HCT116 (cell line): ENCODE data around the gene STYK1. TPM values are rescaled to one million over a fixed set of nuclear protein-coding genes. Genes with fewer than 3 reads are reported as not detected.

Experiments
- ATAC-seq: fragments of 200-7000 bp; cut with Tn5 transposase; 2 replicates; pipeline ENCODE4 v1.9.1; 2020; ENCODE audit warnings: mild to moderate bottlenecking, moderate library complexity
- BruUV-seq: library from RNA; stranded (reverse); fragments of 400-500 nt; replicated peaks from 2 replicates; lab custom pipeline; 2021; lab: Mats Ljungman, UMichigan
- CTCF ChIA-PET: fragments of 300-600 bp; sonication (Branson Sonifier 250); formaldehyde crosslinking; loops from one replicate; lab custom pipeline; 2021; ENCODE audit warnings: antibody characterized with exemption; lab: Charles Lee
- POLR2A ChIA-PET: fragments of 300-600, 350-600 bp; sonication (Branson Sonifier 250); formaldehyde crosslinking; loops from one replicate; lab custom pipeline; 2021; ENCODE audit warnings: antibody characterized with exemption; lab: Charles Lee
- RAD21 ChIA-PET, 2 experiments: fragments of 300-600 bp; sonication (Branson Sonifier 250); formaldehyde crosslinking; loops; one replicate each; lab custom pipeline; 2023; ENCODE audit warnings: low total read pairs in 2 of 2; ENCODE audit not compliant: uncharacterized antibody in 2 of 2, unreplicated experiment in 2 of 2, low non-redundant PET in 1 of 2; lab: Charles Lee
- DNase-seq: peaks from one replicate; pipeline ENCODE4 v3.0.0-alpha.2; 2010; ENCODE audit warnings: low read depth, low spot score
- H2AFZ ChIP-seq: fragments of 200-600 bp; shearing (Covaris generic), sonication (generic); 2 replicates; pipeline ENCODE4 v1.6.1; 2017; ENCODE audit warnings: low read depth, mixed run types, mixed read lengths, antibody characterized with exemption, low read length; ENCODE audit not compliant: poor library complexity, severe bottlenecking
- H3K27ac ChIP-seq: 2 replicates; pipeline ENCODE4 v1.5.1; 2012; ENCODE audit warnings: low read depth, low read length
- H3K27me3 ChIP-seq: fragments of 200-600 bp; sonication (generic); 2 replicates; pipeline ENCODE4 v1.6.1; 2016; ENCODE audit warnings: mixed run types, low read length, mixed read lengths; ENCODE audit not compliant: insufficient read depth
- H3K36me3 ChIP-seq, 2 experiments: fragments of 200-500 bp in 1 of 2; fragments of 200-600 bp in 1 of 2; sonication (Bioruptor generic) in 1 of 2; sonication (generic) in 1 of 2; 2 replicates each; pipeline versions ENCODE4 v1.5.1 to v1.6.1; 2014 to 2016; ENCODE audit warnings: low read length in 2 of 2, inconsistent platforms in 1 of 2, mixed read lengths in 1 of 2, mixed run types in 1 of 2; ENCODE audit not compliant: insufficient read depth in 2 of 2, control insufficient read depth in 1 of 2
- H3K4me1 ChIP-seq, 2 experiments: fragments of 200-600 bp in 1 of 2; sonication (generic) in 1 of 2; 2 replicates each; pipeline versions ENCODE4 v1.5.1 to v1.6.1; 2012 to 2017; ENCODE audit warnings: low read length in 2 of 2, inconsistent platforms in 1 of 2, mild to moderate bottlenecking in 1 of 2, mixed read lengths in 1 of 2, mixed run types in 1 of 2, moderate library complexity in 1 of 2; ENCODE audit not compliant: insufficient read depth in 2 of 2, control insufficient read depth in 1 of 2
- H3K4me2 ChIP-seq: fragments of 200-600 bp; sonication (generic); 2 replicates; pipeline ENCODE4 v1.6.1; 2017; ENCODE audit warnings: mixed run types, low read length, mixed read lengths
- H3K4me3 ChIP-seq, 2 experiments: fragments of 200-600 bp in 1 of 2; sonication (generic) in 1 of 2; replicated peaks in 1 of 2; 2 replicates each; pipeline ENCODE4 v1.5.1; 2011 to 2016; ENCODE audit warnings: low read length in 2 of 2, control low read depth in 1 of 2, low read depth in 1 of 2, mild to moderate bottlenecking in 1 of 2, mixed read lengths in 1 of 2, mixed run types in 1 of 2
- H3K79me2 ChIP-seq: fragments of 200-600 bp; sonication (generic); 2 replicates; pipeline ENCODE4 v1.6.1; 2017; ENCODE audit warnings: mild to moderate bottlenecking, mixed run types, low read length, moderate library complexity, mixed read lengths; ENCODE audit not compliant: insufficient read depth
- H3K9ac ChIP-seq: fragments of 200-600 bp; sonication (generic); 2 replicates; pipeline ENCODE4 v1.6.1; 2016; ENCODE audit warnings: low read length, mixed read lengths
- H3K9me2 ChIP-seq: fragments of 200-600 bp; sonication (generic), shearing (Covaris generic); 2 replicates; pipeline ENCODE4 v1.6.1; 2017; ENCODE audit warnings: mixed run types, mild to moderate bottlenecking, moderate library complexity; ENCODE audit not compliant: insufficient read depth
- H3K9me3 ChIP-seq, 2 experiments: fragments of 200-500 bp in 1 of 2; fragments of 200-600 bp in 1 of 2; sonication (Bioruptor generic) in 1 of 2; sonication (generic) in 1 of 2; 2 replicates each; pipeline ENCODE4 v1.6.1; 2014 to 2017; ENCODE audit warnings: low read length in 2 of 2, mixed read lengths in 2 of 2, inconsistent platforms in 1 of 2, low read depth in 1 of 2, mild to moderate bottlenecking in 1 of 2, mixed run types in 1 of 2, moderate library complexity in 1 of 2; ENCODE audit not compliant: control insufficient read depth in 1 of 2, insufficient read depth in 1 of 2
- H4K20me1 ChIP-seq: fragments of 200-600 bp; sonication (generic), shearing (Covaris generic); 2 replicates; pipeline ENCODE4 v1.6.1; 2017; ENCODE audit warnings: mixed run types, mild to moderate bottlenecking, moderate library complexity; ENCODE audit not compliant: insufficient read depth
- ATF3 ChIP-seq: IDR thresholded peaks from 2 replicates; pipeline ENCODE4 v1.6.1; 2012
- CTCF ChIP-seq, 3 experiments: fragments of 200-600 bp in 1 of 3; sonication (generic) in 1 of 3; IDR thresholded peaks in 2 of 3; conservative IDR thresholded peaks in 1 of 3; 2 replicates each; pipeline ENCODE4 v1.5.1; 2012 to 2017; ENCODE audit warnings: low read depth in 2 of 3, low read length in 2 of 3, antibody characterized with exemption in 1 of 3, borderline replicate concordance in 1 of 3, control low read depth in 1 of 3, mild to moderate bottlenecking in 1 of 3, mixed read lengths in 1 of 3, mixed run types in 1 of 3, moderate library complexity in 1 of 3; ENCODE audit not compliant: insufficient read depth in 1 of 3
- ELF1 ChIP-seq: IDR thresholded peaks from 2 replicates; pipeline ENCODE4 v1.6.1; 2012; ENCODE audit warnings: low read depth, borderline replicate concordance
- EZH2 ChIP-seq: fragments of 200-600 bp; sonication (generic); IDR thresholded peaks from 2 replicates; pipeline ENCODE4 v1.6.1; 2017; ENCODE audit warnings: antibody characterized with exemption, mixed run types
- FOSL1 ChIP-seq: IDR thresholded peaks from 2 replicates; pipeline ENCODE4 v1.6.1; 2012; ENCODE audit warnings: low read depth
- POLR2A ChIP-seq: IDR thresholded peaks from 2 replicates; pipeline ENCODE4 v1.7.0; 2011; ENCODE audit warnings: borderline replicate concordance; ENCODE audit not compliant: insufficient read depth, insufficient read length; ENCODE audit errors: extremely low read depth
- POLR2AphosphoS5 ChIP-seq: IDR thresholded peaks from 2 replicates; pipeline ENCODE4 v1.6.1; 2011; ENCODE audit warnings: mild to moderate bottlenecking, low read depth, low read length, moderate library complexity
- REST ChIP-seq: IDR thresholded peaks from 2 replicates; pipeline ENCODE4 v1.6.1; 2012; ENCODE audit warnings: low read depth
- SIN3A ChIP-seq: IDR thresholded peaks from 2 replicates; pipeline ENCODE4 v1.6.1; 2012; ENCODE audit warnings: low read depth
- TCF7L2 ChIP-seq: IDR thresholded peaks from 2 replicates; pipeline ENCODE4 v1.7.0; 2011; ENCODE audit warnings: borderline replicate concordance, inconsistent platforms; ENCODE audit not compliant: insufficient read depth, insufficient read length; ENCODE audit errors: extremely low read depth
- YY1 ChIP-seq: IDR thresholded peaks from 2 replicates; pipeline ENCODE4 v1.6.1; 2011; ENCODE audit warnings: low read length, low read depth, moderate library complexity, mild to moderate bottlenecking; ENCODE audit not compliant: insufficient replicate concordance; ENCODE audit errors: extremely low read depth
- ZFX ChIP-seq: fragments of 450-650 bp; IDR thresholded peaks from 2 replicates; pipeline ENCODE4 v1.6.1; 2017
- ZNF274 ChIP-seq: fragments of 200-500 bp; sonication (Bioruptor generic); IDR thresholded peaks from 2 replicates; pipeline ENCODE4 v1.6.1; 2014; ENCODE audit warnings: mild to moderate bottlenecking, low read depth, low read length, inconsistent platforms
- intact Hi-C: fragments of 100-400 bp; cut with micrococcal nuclease; formaldehyde crosslinking; loops from 2 replicates; pipeline ENCODE4 v1.10.0; 2022
- total RNA-seq: library from RNA; stranded (reverse); gene quantifications from one replicate; pipeline ENCODE4 v1.2.1, GENCODE V29; 2021; ENCODE audit not compliant: unreplicated experiment
- TF ChIP-seq, protein P1 (sequence below): IDR thresholded peaks from 2 replicates; pipeline ENCODE4 v1.6.1; 2011; ENCODE audit warnings: mild to moderate bottlenecking, low read length, moderate library complexity; ENCODE audit not compliant: insufficient replicate concordance; ENCODE audit errors: extremely low read depth
- TF ChIP-seq, protein P2 (sequence below): IDR thresholded peaks from 2 replicates; pipeline ENCODE4 v1.6.1; 2012

The STYK1 gene
- total RNA-seq, 1 experiment from 2014 or later = 4.4 TPM

GRCh38 chr12:10621278-10621677 is 52.6 kb downstream of the STYK1 start:
- Histone ChIP-seq H3K9me2 (no peaks in the 10 kb centered on the region), H4K20me1 (no peaks in the 10 kb centered on the region), H3K27me3 (no peaks in the 10 kb centered on the region), H3K4me2 (no peak overlapping the region), H3K4me1 (peaks cover 0 to 12% of the 10 kb centered on the region in 2 experiments; a peak in 2 of 4 replicates), H3K4me3 (no peak overlapping the region), H3K9me3 (no peaks in the 10 kb centered on the region), H3K79me2 (no peaks in the 10 kb centered on the region), H3K27ac (no peak overlapping the region), H3K9ac (no peak overlapping the region), H2AFZ (no peak overlapping the region), H3K36me3 (peaks cover 0 to 2% of the 10 kb centered on the region in 2 experiments; a peak in 1 of 4 replicates)
- no peak for ATAC-seq
- ChIA-PET POLR2A (no interaction called here), CTCF (no interaction called here), RAD21 (no interaction called here)
- TF ChIP-seq, protein P1, sequence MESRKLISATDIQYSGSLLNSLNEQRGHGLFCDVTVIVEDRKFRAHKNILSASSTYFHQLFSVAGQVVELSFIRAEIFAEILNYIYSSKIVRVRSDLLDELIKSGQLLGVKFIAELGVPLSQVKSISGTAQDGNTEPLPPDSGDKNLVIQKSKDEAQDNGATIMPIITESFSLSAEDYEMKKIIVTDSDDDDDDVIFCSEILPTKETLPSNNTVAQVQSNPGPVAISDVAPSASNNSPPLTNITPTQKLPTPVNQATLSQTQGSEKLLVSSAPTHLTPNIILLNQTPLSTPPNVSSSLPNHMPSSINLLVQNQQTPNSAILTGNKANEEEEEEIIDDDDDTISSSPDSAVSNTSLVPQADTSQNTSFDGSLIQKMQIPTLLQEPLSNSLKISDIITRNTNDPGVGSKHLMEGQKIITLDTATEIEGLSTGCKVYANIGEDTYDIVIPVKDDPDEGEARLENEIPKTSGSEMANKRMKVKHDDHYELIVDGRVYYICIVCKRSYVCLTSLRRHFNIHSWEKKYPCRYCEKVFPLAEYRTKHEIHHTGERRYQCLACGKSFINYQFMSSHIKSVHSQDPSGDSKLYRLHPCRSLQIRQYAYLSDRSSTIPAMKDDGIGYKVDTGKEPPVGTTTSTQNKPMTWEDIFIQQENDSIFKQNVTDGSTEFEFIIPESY = no peak
- TF ChIP-seq EZH2 (no peak), ELF1 (no peak), TCF7L2 (no peak), FOSL1 (no peak), POLR2AphosphoS5 (no peak), CTCF (IDR thresholded peaks at IDR 0.05 in 2 of 3, conservative IDR thresholded peaks at IDR 0.05 in 1 of 3; ENCODE audit: borderline replicate concordance in 1 of 3, insufficient read depth in 1 of 3, low read depth in 2 of 3, low read length in 2 of 3) (no peak), POLR2A (no peak), ZFX (no peak), REST (no peak), ATF3 (no peak), SIN3A (no peak), ZNF274 (no peak), YY1 (no peak)
- TF ChIP-seq, protein P2, sequence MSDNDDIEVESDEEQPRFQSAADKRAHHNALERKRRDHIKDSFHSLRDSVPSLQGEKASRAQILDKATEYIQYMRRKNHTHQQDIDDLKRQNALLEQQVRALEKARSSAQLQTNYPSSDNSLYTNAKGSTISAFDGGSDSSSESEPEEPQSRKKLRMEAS = no peak
- DNase-seq = no peak
- BruUV-seq = no TSS peak
- intact Hi-C loops = no loop called here
